Gastroesophageal sphincter (tissue), 4 donors: ENCODE data around the gene CSNK1E. TPM values are rescaled to one million over a fixed set of nuclear protein-coding genes. Genes with fewer than 3 reads are reported as not detected.

Experiments
- ATAC-seq: fragments of 150-250 bp; one replicate; pipeline ENCODE4 v1.9.1; 2016; ENCODE audit warnings: mild to moderate bottlenecking, moderate library complexity
- H3K27ac ChIP-seq, 4 donors: fragments of 200-600 bp; sonication (generic) in 3 of 4; 1 replicate in 3 of 4; 2 replicates in 1 of 4; pipeline ENCODE4 v1.5.1; 2016 to 2019
- H3K27me3 ChIP-seq: fragments of 200-600 bp; sonication (generic); one replicate; pipeline ENCODE4 v1.5.1; 2019
- H3K36me3 ChIP-seq, 2 donors: fragments of 200-600 bp; sonication (generic); one replicate each; pipeline ENCODE4 v1.5.1; 2019; ENCODE audit warnings: control low read depth in 1 of 2
- H3K4me1 ChIP-seq, 3 donors: fragments of 200-600 bp; sonication (generic); 1 replicate in 2 of 3; 2 replicates in 1 of 3; pipeline ENCODE4 v1.5.1; 2016 to 2019; ENCODE audit warnings: control low read depth in 2 of 3
- H3K4me3 ChIP-seq, 2 donors: fragments of 200-600 bp; sonication (generic); one replicate each; pipeline ENCODE4 v1.5.1; 2019; ENCODE audit warnings: mild to moderate bottlenecking in 1 of 2, moderate library complexity in 1 of 2
- H3K9me3 ChIP-seq, 3 donors: fragments of 200-600 bp; sonication (generic); one replicate each; pipeline ENCODE4 v1.5.1; 2017 to 2019; ENCODE audit warnings: control low read depth in 2 of 3
- CTCF ChIP-seq, 4 experiments: fragments of 200-600 bp in 2 of 4; fragments of 450-650 bp in 2 of 4; sonication (generic) in 1 of 4; IDR thresholded peaks; one replicate each; pipeline ENCODE4 v1.5.1; 2017 to 2019; ENCODE audit warnings: antibody characterized with exemption in 4 of 4, mild to moderate bottlenecking in 2 of 4, moderate library complexity in 2 of 4
- EP300 ChIP-seq: sonication (generic); formaldehyde crosslinking; IDR thresholded peaks from one replicate; pipeline ENCODE4 v1.6.1; 2017; ENCODE audit warnings: antibody characterized with exemption, mild to moderate bottlenecking
- POLR2A ChIP-seq, 2 donors: fragments of 450-650 bp; IDR thresholded peaks; one replicate each; pipeline ENCODE4 v1.6.1; 2017; ENCODE audit warnings: antibody characterized with exemption in 2 of 2, mild to moderate bottlenecking in 2 of 2, moderate library complexity in 1 of 2
- POLR2AphosphoS5 ChIP-seq: sonication (generic); formaldehyde crosslinking; IDR thresholded peaks from one replicate; pipeline ENCODE4 v1.6.1; 2017; ENCODE audit warnings: antibody characterized with exemption
- WGBS, 2 donors: methylation state at CpG; one replicate each; pipeline ENCODE4 v1.1.5; 2018; ENCODE audit warnings: low coverage in 1 of 2; 5-methylcytosine and 5-hydroxymethylcytosine counted together
- total RNA-seq, 4 donors: library from RNA; depleted of rRNA; stranded (reverse); fragments of >200 nt; gene quantifications; one replicate each; pipeline ENCODE4 v1.1.0, GENCODE V29; 2016

The CSNK1E gene
- total RNA-seq, 4 donors from 2014 or later: 70.3 to 90.3 (median 80.0) TPM

- peak; percentile 46 for ATAC-seq
- H3K9me3 ChIP-seq: no peaks in the 10 kb centered on the region
- no peaks in the 10 kb centered on the region for H3K27me3 ChIP-seq
- TF ChIP-seq EP300 (no peak), POLR2AphosphoS5 (peak; percentile 79), POLR2A (IDR thresholded peaks at IDR 0.05) (no peak), CTCF (IDR thresholded peaks at IDR 0.05) (peak in 1 of 4 experiments; percentile 5)
- peaks cover 0 to 28% of the 10 kb centered on the region in 2 donors for H3K36me3 ChIP-seq
- peaks cover 3 to 100% (median 67%) of the 10 kb centered on the region in 3 donors for H3K4me1 ChIP-seq
- H3K27ac ChIP-seq: peak overlapping the region; percentile 52 to 98 (median 88)
- H3K4me3 ChIP-seq: peak overlapping the region in 1 of 2 donors; percentile 13
- 28 to 29% methylated on average over 4 to 6 of the region's 18 CpGs for WGBS, 2 donors
Measured at GRCh38 chr22:38309614-38310517, 7.4 kb downstream of the CSNK1E start.

- ATAC-seq: no peak
- Histone ChIP-seq H3K36me3 (peaks cover 0 to 31% of the 10 kb centered on the region in 2 donors), H3K4me1 (peaks cover 3 to 100% (median 66%) of the 10 kb centered on the region in 3 donors), H3K27me3 (no peaks in the 10 kb centered on the region), H3K9me3 (no peaks in the 10 kb centered on the region), H3K27ac (peak overlapping the region in 3 of 4 donors; percentile 79 to 98 (median 98)), H3K4me3 (no peak overlapping the region)
- WGBS, 2 donors: 38 to 62% methylated on average over 3 to 4 of the region's 10 CpGs
- no peak for TF ChIP-seq EP300
- TF ChIP-seq CTCF (IDR thresholded peaks at IDR 0.05): no peak
- TF ChIP-seq POLR2A (IDR thresholded peaks at IDR 0.05): no peak
- TF ChIP-seq POLR2AphosphoS5: no peak
Measured at GRCh38 chr22:38308791-38309498, 8.3 kb downstream of the CSNK1E start.

- no peak for ATAC-seq
- Histone ChIP-seq H3K4me3 (no peak overlapping the region), H3K36me3 (peaks cover 0 to 54% of the 10 kb centered on the region in 2 donors), H3K9me3 (no peaks in the 10 kb centered on the region), H3K27ac (peak overlapping the region in 3 of 4 donors; percentile 62 to 74 (median 63)), H3K27me3 (no peaks in the 10 kb centered on the region), H3K4me1 (peaks cover 3 to 93% (median 44%) of the 10 kb centered on the region in 3 donors)
- 27 to 34% methylated on average over 8 to 10 of the region's 16 CpGs for WGBS, 2 donors
- TF ChIP-seq CTCF (IDR thresholded peaks at IDR 0.05) (no peak), POLR2AphosphoS5 (peak; percentile 6)
Measured at GRCh38 chr22:38305471-38306448, 11.5 kb downstream of the CSNK1E start.

GRCh38 chr22:38304526-38304925 lies 12.7 kb downstream of the CSNK1E start:
- peak; percentile 46 for ATAC-seq
- WGBS, 2 donors: 20 to 60% methylated on average over 1 of the region's 13 CpGs

More at GRCh38 chr22:38304526-38304925, 12.7 kb downstream of the CSNK1E start:
- Histone ChIP-seq H3K36me3 (peaks cover 0 to 67% of the 10 kb centered on the region in 2 donors), H3K27me3 (no peaks in the 10 kb centered on the region), H3K4me1 (peaks cover 0 to 90% (median 31%) of the 10 kb centered on the region in 3 donors), H3K9me3 (no peaks in the 10 kb centered on the region), H3K27ac (peak overlapping the region in 3 of 4 donors; percentile 21 to 74 (median 62)), H3K4me3 (no peak overlapping the region)
- TF ChIP-seq EP300: no peak
- TF ChIP-seq CTCF (IDR thresholded peaks at IDR 0.05): peak in 3 of 4 experiments; percentile 27 to 49 (median 30)
